ENCODE results near the gene LSG1.

DNA sequence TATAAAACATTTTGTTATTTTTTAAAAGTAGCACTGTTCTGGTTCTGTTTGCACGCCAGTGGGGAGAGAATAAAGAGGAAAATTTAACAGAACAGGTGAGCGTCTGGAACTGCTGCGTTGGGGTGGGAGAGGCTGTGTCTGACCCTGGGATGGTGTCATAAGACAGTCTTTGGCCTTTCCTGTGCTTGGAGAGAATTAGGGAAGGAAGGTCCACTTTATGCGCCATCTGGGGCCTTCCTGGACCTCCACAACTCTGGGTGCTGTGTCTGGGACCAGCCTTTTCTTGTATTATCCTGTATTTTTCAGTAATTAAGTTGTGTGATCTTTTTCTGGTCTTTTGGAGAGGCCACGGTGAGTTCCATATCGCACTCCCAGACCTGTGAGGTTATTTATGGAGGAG lies 17.0 kb upstream of the LSG1 start:
- TF ChIP-seq, protein P1, sequence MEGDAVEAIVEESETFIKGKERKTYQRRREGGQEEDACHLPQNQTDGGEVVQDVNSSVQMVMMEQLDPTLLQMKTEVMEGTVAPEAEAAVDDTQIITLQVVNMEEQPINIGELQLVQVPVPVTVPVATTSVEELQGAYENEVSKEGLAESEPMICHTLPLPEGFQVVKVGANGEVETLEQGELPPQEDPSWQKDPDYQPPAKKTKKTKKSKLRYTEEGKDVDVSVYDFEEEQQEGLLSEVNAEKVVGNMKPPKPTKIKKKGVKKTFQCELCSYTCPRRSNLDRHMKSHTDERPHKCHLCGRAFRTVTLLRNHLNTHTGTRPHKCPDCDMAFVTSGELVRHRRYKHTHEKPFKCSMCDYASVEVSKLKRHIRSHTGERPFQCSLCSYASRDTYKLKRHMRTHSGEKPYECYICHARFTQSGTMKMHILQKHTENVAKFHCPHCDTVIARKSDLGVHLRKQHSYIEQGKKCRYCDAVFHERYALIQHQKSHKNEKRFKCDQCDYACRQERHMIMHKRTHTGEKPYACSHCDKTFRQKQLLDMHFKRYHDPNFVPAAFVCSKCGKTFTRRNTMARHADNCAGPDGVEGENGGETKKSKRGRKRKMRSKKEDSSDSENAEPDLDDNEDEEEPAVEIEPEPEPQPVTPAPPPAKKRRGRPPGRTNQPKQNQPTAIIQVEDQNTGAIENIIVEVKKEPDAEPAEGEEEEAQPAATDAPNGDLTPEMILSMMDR (conservative IDR thresholded peaks at IDR 0.05; ENCODE audit: low read length) = no peak
- no peak for TF ChIP-seq EZH2phosphoT487 (IDR thresholded peaks at IDR 0.05; ENCODE audit: borderline replicate concordance)

Measured in Loucy (cell line).